OCI-LY3 (cell line): ENCODE measurements around the gene AKAP1.
A peak's percentile ranks its signal among the peaks of the same experiment; 100 is the strongest.

Experiments used
- H2AFZ ChIP-seq: fragments of 200-600, 300-600 bp; shearing (Covaris generic); 2 replicates; pipeline ENCODE4 v1.6.0; 2014; ENCODE audit warnings: antibody characterized with exemption, low read depth, low read length
- H3K27ac ChIP-seq: fragments of 200-600, 300-600 bp; sonication (generic); 2 replicates; pipeline ENCODE4 v1.5.1; 2014; ENCODE audit warnings: mild to moderate bottlenecking, low read length, moderate library complexity, mixed read lengths
- H3K27me3 ChIP-seq: fragments of 200-600, 300-600 bp; sonication (generic); 2 replicates; pipeline ENCODE4 v1.6.1; 2014; ENCODE audit warnings: low read depth, low read length, mixed read lengths
- H3K36me3 ChIP-seq: fragments of 200-600, 300-600 bp; sonication (generic); replicated peaks from 2 replicates; pipeline ENCODE3; 2014; ENCODE audit warnings: low read depth, low read length, mixed read lengths
- H3K4me1 ChIP-seq: fragments of 300-600, 200-600 bp; sonication (generic); 2 replicates; pipeline ENCODE4 v1.6.1; 2014; ENCODE audit warnings: low read length, mixed read lengths
- H3K4me2 ChIP-seq: fragments of 200-600, 300-600 bp; sonication (generic); 2 replicates; pipeline ENCODE4 v1.6.1; 2014; ENCODE audit warnings: low read length, mixed read lengths
- H3K4me3 ChIP-seq: fragments of 300-600, 200-600 bp; sonication (generic); 2 replicates; pipeline ENCODE4 v1.5.1; 2014; ENCODE audit warnings: antibody characterized with exemption, mild to moderate bottlenecking, low read length, moderate library complexity
- H3K79me2 ChIP-seq: fragments of 300-600, 200-600 bp; shearing (Covaris generic); 2 replicates; pipeline ENCODE4 v1.6.1; 2014; ENCODE audit warnings: mild to moderate bottlenecking, low read length, mixed read lengths
- H3K9ac ChIP-seq: fragments of 300-600, 200-600 bp; shearing (Covaris generic); 2 replicates; pipeline ENCODE4 v1.6.0; 2014; ENCODE audit warnings: mild to moderate bottlenecking, low read length, moderate library complexity
- H3K9me3 ChIP-seq: fragments of 200-600, 300-600 bp; shearing (Covaris generic); 2 replicates; pipeline ENCODE4 v1.6.1; 2014; ENCODE audit warnings: low read length, mixed read lengths; ENCODE audit not compliant: insufficient read depth
- H4K20me1 ChIP-seq: fragments of 200-600, 300-600 bp; sonication (generic); 2 replicates; pipeline ENCODE4 v1.6.1; 2016; ENCODE audit warnings: low read length, mixed read lengths; ENCODE audit not compliant: insufficient read depth
- CTCF ChIP-seq: fragments of 200-600, 300-600 bp; sonication (generic); IDR thresholded peaks from 2 replicates; pipeline ENCODE4 v1.5.1; 2014; ENCODE audit warnings: antibody characterized with exemption, low read length, low read depth
- EZH2phosphoT487 ChIP-seq: fragments of 200-600 bp; shearing (Covaris generic); IDR thresholded peaks from 2 replicates; pipeline ENCODE4 v1.6.1; 2018; ENCODE audit warnings: antibody characterized with exemption, mixed run types, low read depth

The AKAP1 gene

GRCh38 chr17:57084802-57085447 is at the start of gene AKAP1:
TSS of gene AKAP1 (plus strand) at chr17:57085246. CDS start at chr17:57105465, 20,219 bp downstream.
- Histone ChIP-seq H3K27ac (peak within 1 kb of the TSS; percentile 52), H2AFZ (peak within 1 kb of the TSS; percentile 81), H3K9me3 (no peaks in the 10 kb centered on the region), H3K27me3 (no peaks in the 10 kb centered on the region), H4K20me1 (peaks cover 34% of the 10 kb centered on the region), H3K36me3 (peaks cover 3% of the 10 kb centered on the region), H3K79me2 (peaks cover 47% of the 10 kb centered on the region), H3K4me2 (peak within 1 kb of the TSS; percentile 100), H3K9ac (peak within 1 kb of the TSS; percentile 92), H3K4me3 (peak within 1 kb of the TSS; percentile 99), H3K4me1 (peaks cover 25% of the 10 kb centered on the region)
- TF ChIP-seq CTCF (peak; percentile 14; the same call in 1 of the 2 replicates), EZH2phosphoT487 (no peak)

GRCh38 chr17:57035971-57036481 is 49.0 kb upstream of the AKAP1 start:
- Histone ChIP-seq H3K36me3 (no peaks in the 10 kb centered on the region), H3K4me2 (no peak overlapping the region), H3K27ac (no peak overlapping the region), H2AFZ (no peak overlapping the region), H3K9me3 (no peaks in the 10 kb centered on the region), H3K4me3 (no peak overlapping the region), H4K20me1 (no peaks in the 10 kb centered on the region), H3K79me2 (no peaks in the 10 kb centered on the region), H3K27me3 (peaks cover 36% of the 10 kb centered on the region), H3K9ac (no peak overlapping the region), H3K4me1 (no peaks in the 10 kb centered on the region)
- no peak for TF ChIP-seq CTCF
- TF ChIP-seq EZH2phosphoT487: no peak

- Histone ChIP-seq H3K79me2 (no peaks in the 10 kb centered on the region), H3K4me3 (no peak overlapping the region), H4K20me1 (no peaks in the 10 kb centered on the region), H3K27ac (no peak overlapping the region), H3K36me3 (no peaks in the 10 kb centered on the region), H2AFZ (no peak overlapping the region), H3K9ac (no peak overlapping the region), H3K4me1 (no peaks in the 10 kb centered on the region), H3K9me3 (no peaks in the 10 kb centered on the region), H3K27me3 (peaks cover 36% of the 10 kb centered on the region), H3K4me2 (no peak overlapping the region)
- no peak for TF ChIP-seq EZH2phosphoT487
- no peak for TF ChIP-seq CTCF
Measured at GRCh38 chr17:57037411-57037810, 47.6 kb upstream of the AKAP1 start.

GRCh38 chr17:57038486-57038885 is 46.6 kb upstream of the AKAP1 start:
- TF ChIP-seq CTCF: no peak
- TF ChIP-seq EZH2phosphoT487: no peak
- H3K4me1 ChIP-seq: no peaks in the 10 kb centered on the region
- H3K36me3 ChIP-seq: no peaks in the 10 kb centered on the region
- no peak overlapping the region for H3K4me2 ChIP-seq
- no peak overlapping the region for H3K9ac ChIP-seq
- H3K27me3 ChIP-seq: peaks cover 41% of the 10 kb centered on the region
- no peaks in the 10 kb centered on the region for H3K79me2 ChIP-seq
- no peaks in the 10 kb centered on the region for H4K20me1 ChIP-seq
- H2AFZ ChIP-seq: no peak overlapping the region
- H3K27ac ChIP-seq: no peak overlapping the region
- H3K9me3 ChIP-seq: no peaks in the 10 kb centered on the region
- H3K4me3 ChIP-seq: no peak overlapping the region
